Type B pancreatic cell (in vitro differentiated cells): ENCODE measurements around the gene ADCK1. TPM values are rescaled to one million over a fixed set of nuclear protein-coding genes. Genes with fewer than 3 reads are reported as not detected.

ENCODE experiments used
- DNase-seq: peaks from one replicate; pipeline ENCODE4 v3.0.0; 2021; ENCODE audit warnings: mixed read lengths; ENCODE audit not compliant: unreplicated experiment; ENCODE audit errors: extremely low spot score
- H3K27ac Mint-ChIP-seq: 2 replicates; pipeline ENCODE4 v1.8.0; 2021; ENCODE audit warnings: mild to moderate bottlenecking, mixed read lengths
- H3K27me3 Mint-ChIP-seq: 2 replicates; pipeline ENCODE4 v1.8.0; 2021; ENCODE audit warnings: mixed read lengths
- H3K36me3 Mint-ChIP-seq: 2 replicates; pipeline ENCODE4 v1.8.0; 2021; ENCODE audit warnings: mixed read lengths
- H3K4me1 Mint-ChIP-seq: one replicate; pipeline ENCODE4 v1.8.0; 2021; ENCODE audit warnings: mixed read lengths; ENCODE audit not compliant: unreplicated experiment
- H3K4me3 Mint-ChIP-seq: 2 replicates; pipeline ENCODE4 v1.8.0; 2021; ENCODE audit warnings: mild to moderate bottlenecking, mixed read lengths
- H3K9me3 Mint-ChIP-seq: 2 replicates; pipeline ENCODE4 v1.8.0; 2021; ENCODE audit warnings: mixed read lengths
- total RNA-seq: library from RNA; stranded (reverse); gene quantifications from 2 replicates; pipeline ENCODE4 v1.2.1, GENCODE V29; 2021; ENCODE audit warnings: low replicate concordance
- TF ChIP-seq, protein P1 (sequence below): fragments of 200-600 bp; sonication (generic); conservative IDR thresholded peaks from 2 replicates; pipeline ENCODE4 v1.5.0; 2021; ENCODE audit warnings: antibody characterized with exemption, mild to moderate bottlenecking

Gene ADCK1
- total RNA-seq, 1 donor from 2014 or later: 9.2 TPM

DNA sequence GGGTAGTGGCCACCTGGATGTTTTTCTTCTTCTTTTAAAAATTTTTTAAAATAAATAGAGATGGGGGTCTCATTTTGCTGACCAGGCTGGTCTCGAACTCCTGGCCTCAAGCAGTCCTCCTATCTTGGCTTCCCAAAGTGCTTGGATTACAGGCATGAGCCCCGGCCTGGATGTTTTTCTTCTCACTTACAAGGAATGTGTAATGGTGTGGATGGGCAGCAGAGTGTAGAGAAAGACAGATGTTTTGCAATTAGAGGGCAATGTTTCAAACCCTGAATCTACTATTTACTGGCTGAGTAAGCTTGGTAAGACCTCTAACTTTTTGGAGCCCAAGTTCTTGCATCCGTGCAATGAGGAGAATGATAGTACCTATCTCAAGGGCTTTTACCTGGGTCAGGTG lies 48.1 kb downstream of the ADCK1 start:
- Mint-ChIP-seq H3K27ac (no peak overlapping the region), H3K27me3 (no peaks in the 10 kb centered on the region), H3K9me3 (no peaks in the 10 kb centered on the region)

GRCh38 chr14:77849711-77850110 lies 49.8 kb downstream of the ADCK1 start:
- H3K36me3 Mint-ChIP-seq: no peaks in the 10 kb centered on the region
- H3K4me1 Mint-ChIP-seq: no peaks in the 10 kb centered on the region
- no peak overlapping the region for H3K27ac Mint-ChIP-seq
- H3K27me3 Mint-ChIP-seq: no peaks in the 10 kb centered on the region
- DNase-seq: no peak
- H3K9me3 Mint-ChIP-seq: no peaks in the 10 kb centered on the region
- H3K4me3 Mint-ChIP-seq: no peak overlapping the region
- TF ChIP-seq, protein P1, sequence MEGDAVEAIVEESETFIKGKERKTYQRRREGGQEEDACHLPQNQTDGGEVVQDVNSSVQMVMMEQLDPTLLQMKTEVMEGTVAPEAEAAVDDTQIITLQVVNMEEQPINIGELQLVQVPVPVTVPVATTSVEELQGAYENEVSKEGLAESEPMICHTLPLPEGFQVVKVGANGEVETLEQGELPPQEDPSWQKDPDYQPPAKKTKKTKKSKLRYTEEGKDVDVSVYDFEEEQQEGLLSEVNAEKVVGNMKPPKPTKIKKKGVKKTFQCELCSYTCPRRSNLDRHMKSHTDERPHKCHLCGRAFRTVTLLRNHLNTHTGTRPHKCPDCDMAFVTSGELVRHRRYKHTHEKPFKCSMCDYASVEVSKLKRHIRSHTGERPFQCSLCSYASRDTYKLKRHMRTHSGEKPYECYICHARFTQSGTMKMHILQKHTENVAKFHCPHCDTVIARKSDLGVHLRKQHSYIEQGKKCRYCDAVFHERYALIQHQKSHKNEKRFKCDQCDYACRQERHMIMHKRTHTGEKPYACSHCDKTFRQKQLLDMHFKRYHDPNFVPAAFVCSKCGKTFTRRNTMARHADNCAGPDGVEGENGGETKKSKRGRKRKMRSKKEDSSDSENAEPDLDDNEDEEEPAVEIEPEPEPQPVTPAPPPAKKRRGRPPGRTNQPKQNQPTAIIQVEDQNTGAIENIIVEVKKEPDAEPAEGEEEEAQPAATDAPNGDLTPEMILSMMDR: no peak

More for the DNA sequence above, 48.1 kb downstream of the ADCK1 start:
- H3K4me1 Mint-ChIP-seq: no peaks in the 10 kb centered on the region
- no peaks in the 10 kb centered on the region for H3K36me3 Mint-ChIP-seq
- TF ChIP-seq, protein P1: no peak
- H3K4me3 Mint-ChIP-seq: no peak overlapping the region
- no peak for DNase-seq

GRCh38 chr14:77853919-77854318 lies 54.0 kb downstream of the ADCK1 start:
- no peaks in the 10 kb centered on the region for H3K36me3 Mint-ChIP-seq
- no peak overlapping the region for H3K4me3 Mint-ChIP-seq
- DNase-seq: no peak
- H3K9me3 Mint-ChIP-seq: no peaks in the 10 kb centered on the region
- no peak overlapping the region for H3K27ac Mint-ChIP-seq
- TF ChIP-seq, protein P1: no peak
- H3K27me3 Mint-ChIP-seq: no peaks in the 10 kb centered on the region
- no peaks in the 10 kb centered on the region for H3K4me1 Mint-ChIP-seq

DNA sequence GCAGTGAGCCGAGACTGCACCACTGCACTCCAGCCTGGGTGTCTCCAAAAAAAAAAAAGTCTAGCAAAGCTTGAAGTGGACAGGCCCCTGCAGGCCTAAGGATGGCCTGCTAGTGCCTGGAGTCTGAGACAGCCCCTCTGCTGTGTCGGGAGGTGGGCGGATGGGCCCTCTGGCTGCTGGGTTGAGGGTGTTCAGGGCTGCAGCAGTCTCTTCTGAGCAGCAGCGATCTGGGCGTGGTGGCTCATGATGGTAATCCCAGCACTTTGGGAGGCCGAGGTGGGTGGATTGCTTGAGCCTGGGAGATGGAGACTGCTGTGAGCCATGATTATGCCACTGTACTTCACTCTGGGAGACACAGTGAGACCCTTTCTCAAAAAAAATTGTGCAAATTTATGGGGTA lies 57.0 kb downstream of the ADCK1 start:
- no peak for DNase-seq
- Mint-ChIP-seq H3K4me1 (no peaks in the 10 kb centered on the region), H3K27me3 (no peaks in the 10 kb centered on the region), H3K36me3 (no peaks in the 10 kb centered on the region), H3K9me3 (no peaks in the 10 kb centered on the region), H3K4me3 (no peak overlapping the region), H3K27ac (no peak overlapping the region)
- TF ChIP-seq, protein P1: no peak

DNA sequence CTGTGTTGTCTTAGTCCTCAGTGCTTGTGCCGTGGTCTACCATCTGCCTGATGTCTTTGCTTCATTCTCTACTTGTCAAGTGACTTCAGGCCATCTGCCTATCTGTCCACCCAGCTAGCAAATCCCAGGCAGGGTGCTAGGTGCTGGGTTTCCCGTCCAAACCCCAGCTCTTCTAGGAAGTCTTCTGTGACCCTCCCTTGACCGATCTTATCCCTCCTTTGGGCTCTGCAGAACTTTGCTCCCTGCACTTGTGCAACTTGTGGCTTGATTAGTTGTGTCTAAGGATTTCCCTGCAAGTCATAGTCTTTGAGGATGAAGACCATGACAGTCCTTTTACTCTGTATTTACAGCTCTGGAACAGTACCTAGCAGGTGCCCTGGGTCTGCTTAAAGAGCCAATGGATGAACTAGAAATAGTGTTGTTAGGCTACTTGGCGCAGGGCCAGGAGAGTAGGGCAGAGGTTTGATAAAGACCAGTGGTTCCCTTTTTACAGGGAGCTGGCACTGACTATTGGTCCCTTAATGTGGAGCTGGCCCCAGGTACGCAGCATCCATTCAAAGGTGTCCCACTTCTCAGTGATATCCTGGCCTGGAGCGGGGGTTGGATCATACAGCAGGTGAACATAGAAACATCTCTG lies 60.1 kb downstream of the ADCK1 start:
- Mint-ChIP-seq H3K27me3 (no peaks in the 10 kb centered on the region), H3K27ac (no peak overlapping the region), H3K4me1 (peaks cover 7% of the 10 kb centered on the region), H3K9me3 (no peaks in the 10 kb centered on the region), H3K36me3 (peaks cover 6% of the 10 kb centered on the region), H3K4me3 (no peak overlapping the region)
- no peak for DNase-seq
- TF ChIP-seq, protein P1: no peak
